Measurements from ENCODE around the gene NAV1.
A peak's percentile ranks its signal among the peaks of the same experiment; 100 is the strongest.
"Not testable (repeated sequence)": the region's sequence is repeated elsewhere in the genome, so short reads cannot be mapped to it uniquely, and the experiment has no call there.

Gene NAV1

DNA sequence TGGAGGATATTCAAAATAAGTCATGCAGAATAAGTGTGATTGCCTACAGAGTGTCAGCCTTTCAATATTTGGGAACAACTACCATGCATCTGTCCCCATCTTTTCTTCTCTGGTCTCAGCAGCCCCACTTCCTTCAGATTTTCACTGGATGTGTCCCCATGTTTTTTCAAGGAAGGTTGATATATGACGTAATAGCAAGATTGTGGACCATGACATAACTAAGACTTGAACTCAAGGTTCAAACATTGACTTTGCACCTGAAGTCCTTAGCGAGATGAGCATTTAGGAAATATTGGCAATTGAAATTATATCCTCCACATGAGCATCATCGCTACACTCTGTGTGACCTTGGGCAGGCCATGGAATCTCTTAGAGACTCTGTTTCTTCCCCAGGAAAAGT is 5.8 kb downstream of the NAV1 start:
- DNase-seq (ENCODE audit: low read depth) = no peak

- no peak for DNase-seq (ENCODE audit: low read depth)
These were observed 7.0 kb downstream of the NAV1 start for GRCh38 chr1:201545851-201546492.

- DNase-seq (ENCODE audit: low read depth) = not testable (repeated sequence)
These were observed 10.6 kb downstream of the NAV1 start for GRCh38 chr1:201549522-201549921.

GRCh38 chr1:201551096-201551495 is 12.2 kb downstream of the NAV1 start:
- no peak for DNase-seq (ENCODE audit: low read depth)

DNA sequence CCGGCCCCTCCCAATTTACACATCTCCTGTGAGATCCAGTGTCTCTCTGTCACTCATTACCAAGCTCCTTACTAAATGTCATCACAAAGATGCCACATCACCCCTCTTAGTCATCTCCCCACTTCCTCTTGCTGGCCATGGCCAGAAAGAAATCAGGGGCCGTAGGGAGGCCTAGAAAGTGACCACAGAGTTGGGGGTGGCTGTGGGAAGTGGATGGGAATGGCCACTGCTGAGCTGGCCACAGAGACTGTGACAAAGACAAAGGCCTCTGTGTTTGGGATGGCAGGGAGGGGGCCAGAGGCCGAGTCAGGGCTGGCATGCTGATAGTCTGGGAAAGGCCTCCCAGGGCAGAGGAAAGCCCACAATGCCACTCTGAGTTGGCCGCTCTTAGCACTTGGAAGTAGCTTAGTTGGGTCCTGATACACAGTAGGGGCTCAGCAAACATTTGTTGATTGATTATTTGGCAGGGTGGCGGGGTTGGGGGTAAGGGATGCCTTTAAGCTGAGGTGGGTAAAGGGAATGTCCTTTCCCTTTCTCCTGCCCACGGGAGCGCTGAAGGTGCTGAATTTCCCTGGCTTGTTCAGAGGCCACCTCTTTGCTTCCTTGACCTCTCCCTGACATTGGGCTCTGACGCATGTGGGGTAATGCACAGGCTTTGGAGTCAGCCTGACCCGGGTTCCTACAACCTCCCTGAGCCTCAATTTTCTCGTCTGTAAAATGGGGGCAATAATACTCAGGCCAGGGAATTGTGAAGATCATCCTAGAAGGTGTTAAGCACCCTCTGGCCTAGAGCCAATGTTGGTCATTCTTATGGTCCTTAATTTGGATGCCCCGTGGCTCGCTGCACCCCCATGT is 13.2 kb downstream of the NAV1 start:
- DNase-seq (ENCODE audit: low read depth) = no peak

- no peak for DNase-seq (ENCODE audit: low read depth)
These were observed 14.0 kb downstream of the NAV1 start for GRCh38 chr1:201552941-201553351.

DNA sequence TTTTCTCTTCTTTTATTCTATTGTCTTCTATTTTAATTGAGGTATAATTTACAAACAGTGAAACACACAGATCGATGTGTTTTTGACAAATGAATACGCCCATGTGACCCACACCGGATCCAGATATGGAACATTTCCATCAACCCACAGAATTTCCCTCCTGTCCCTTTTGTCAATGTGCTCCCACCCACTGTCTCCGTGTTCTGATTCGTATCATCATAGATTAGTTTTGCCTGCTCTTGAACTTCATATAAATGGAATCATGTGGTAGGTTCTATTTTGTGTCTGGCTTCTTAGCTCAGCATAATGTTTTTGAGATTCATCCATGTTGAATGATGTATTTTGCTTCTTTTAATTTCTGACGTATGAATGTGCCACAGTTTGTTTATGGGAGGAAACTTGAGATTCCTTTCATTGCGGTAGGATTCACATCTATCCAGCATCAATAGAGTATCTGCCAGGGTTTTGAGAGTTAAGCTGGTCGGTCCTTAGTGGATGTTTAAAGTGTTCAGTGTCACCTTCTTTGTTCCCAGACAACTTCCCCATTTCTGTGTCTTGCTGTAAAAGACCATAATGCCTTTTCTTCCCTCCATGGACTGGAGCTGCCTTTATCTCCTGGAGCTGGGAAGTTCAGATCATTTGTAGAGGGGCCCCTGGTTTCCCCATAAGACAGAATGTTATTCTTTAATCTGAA is 14.7 kb downstream of the NAV1 start:
- no peak for DNase-seq (ENCODE audit: low read depth)

- no peak for DNase-seq (ENCODE audit: low read depth)
These were observed 15.3 kb downstream of the NAV1 start for GRCh38 chr1:201554190-201554600.

GRCh38 chr1:201554789-201555592 is 16.1 kb downstream of the NAV1 start:
- DNase-seq (ENCODE audit: low read depth) = no peak

- DNase-seq (ENCODE audit: low read depth) = no peak
These were observed 16.6 kb downstream of the NAV1 start for GRCh38 chr1:201555593-201555945.

DNA sequence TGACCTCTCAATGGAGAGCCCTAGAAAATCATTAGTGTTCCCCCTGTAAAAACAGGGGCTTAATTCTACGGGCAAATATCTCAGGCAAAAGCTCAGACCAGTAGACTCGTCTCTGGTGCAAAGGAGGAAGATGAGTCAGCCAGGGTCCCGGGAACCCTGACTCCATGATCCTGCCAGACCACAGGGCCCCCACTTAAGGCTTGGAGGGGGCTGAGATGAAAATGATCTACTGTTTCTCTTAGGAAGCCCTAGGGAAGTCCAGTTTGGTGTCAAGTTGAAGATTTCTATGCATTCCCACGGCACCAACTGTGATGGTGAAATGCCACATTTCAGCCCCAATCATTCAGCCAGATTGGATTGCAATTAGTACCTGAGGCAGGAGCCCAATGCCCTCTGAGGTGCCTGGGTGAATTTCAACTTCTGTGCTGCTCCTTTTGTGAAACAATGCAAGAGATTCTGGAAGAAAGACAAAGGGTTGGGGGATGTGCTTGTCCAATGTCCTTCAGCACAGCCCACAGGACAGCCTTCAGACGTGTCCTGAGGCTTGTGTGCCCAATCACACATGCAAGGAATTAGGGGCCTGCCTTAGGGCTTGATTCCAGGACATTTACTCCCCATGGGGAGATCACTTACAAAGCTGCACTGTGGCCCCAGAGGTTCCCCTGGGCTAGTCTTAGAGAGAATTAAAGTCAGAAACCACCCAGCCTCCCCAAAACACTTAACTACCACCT is 18.1 kb downstream of the NAV1 start:
- DNase-seq (ENCODE audit: low read depth) = no peak

- no peak for DNase-seq (ENCODE audit: low read depth)
These were observed 18.6 kb downstream of the NAV1 start for GRCh38 chr1:201557572-201557958.

DNA sequence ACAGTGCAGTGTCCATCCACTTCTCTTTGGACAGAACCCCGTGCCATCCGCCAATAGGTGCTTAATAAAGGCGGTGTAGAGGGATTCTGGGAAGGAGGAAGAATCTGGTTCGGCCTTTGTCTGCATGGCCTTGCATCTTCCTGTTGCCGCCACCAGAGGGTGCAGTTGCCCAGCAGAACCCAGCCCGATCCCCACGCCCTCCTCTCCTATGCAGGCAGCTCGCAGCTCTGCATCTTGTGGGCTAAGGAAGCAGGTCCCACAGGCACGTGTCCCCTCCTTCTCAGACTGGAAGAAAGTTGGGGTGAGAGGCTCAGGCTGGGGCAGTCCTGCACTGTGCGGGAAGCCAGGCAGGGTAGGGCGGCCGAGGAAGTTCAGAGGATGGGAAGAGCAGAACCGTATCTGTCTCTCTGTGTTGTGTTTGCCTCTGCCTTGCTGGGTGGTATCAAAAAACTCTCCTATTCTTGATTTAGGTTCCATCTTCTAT is 20.8 kb downstream of the NAV1 start:
- peak; percentile 23 for DNase-seq (ENCODE audit: low read depth)

GRCh38 chr1:201560328-201561194 is 21.6 kb downstream of the NAV1 start:
- no peak for DNase-seq (ENCODE audit: low read depth)

- DNase-seq (ENCODE audit: low read depth) = no peak
These were observed 22.3 kb downstream of the NAV1 start for GRCh38 chr1:201561195-201561564.

- DNase-seq (ENCODE audit: low read depth) = no peak
These were observed 22.7 kb downstream of the NAV1 start for GRCh38 chr1:201561601-201562000.

DNA sequence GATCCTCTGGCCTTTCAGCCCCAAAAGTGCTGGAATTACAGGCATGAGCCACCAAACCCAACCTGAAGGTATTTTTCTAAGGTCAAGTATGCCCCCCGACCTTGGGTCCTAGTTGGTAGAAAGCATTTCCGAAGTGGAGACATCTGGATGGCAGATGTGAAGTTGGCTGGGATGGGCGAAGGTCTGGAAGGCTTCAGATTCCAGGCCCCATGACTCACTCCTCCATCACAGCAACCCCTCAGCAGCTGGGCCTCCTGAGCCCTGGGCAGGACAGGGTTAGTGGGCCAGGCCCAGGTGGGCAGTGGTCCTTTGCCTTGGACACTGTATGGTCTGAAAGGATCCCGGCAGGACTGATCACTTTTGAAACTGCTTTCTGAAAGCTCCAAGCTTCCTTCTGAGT is 23.3 kb downstream of the NAV1 start:
- no peak for DNase-seq (ENCODE audit: low read depth)

GRCh38 chr1:201562659-201563405 is 23.9 kb downstream of the NAV1 start:
- DNase-seq (ENCODE audit: low read depth) = no peak

- DNase-seq (ENCODE audit: low read depth) = no peak
These were observed 24.5 kb downstream of the NAV1 start for GRCh38 chr1:201563406-201563780.

DNA sequence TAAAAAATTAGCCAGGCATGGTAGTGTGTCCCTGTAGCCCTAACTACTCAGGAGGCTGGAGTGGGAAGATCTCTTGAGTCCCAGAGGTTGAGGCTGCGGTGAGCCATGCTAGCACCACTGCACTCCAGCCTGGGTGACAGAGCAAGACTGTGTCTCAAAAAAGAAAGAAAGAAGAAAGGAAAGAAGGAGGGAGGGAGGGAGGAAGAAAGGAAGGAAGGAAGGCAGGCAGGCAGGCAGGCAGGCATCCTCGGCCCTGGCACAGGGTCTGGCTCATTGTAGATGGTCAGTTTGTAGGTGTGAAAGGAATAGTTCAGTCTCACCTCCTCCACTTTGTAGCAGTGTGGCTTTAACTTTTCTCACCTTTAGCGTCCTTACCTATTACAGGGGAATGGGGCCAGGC is 25.0 kb downstream of the NAV1 start:
- DNase-seq (ENCODE audit: low read depth) = no peak

Data from T-helper 22 cell (primary cell).